ENCODE measurements around the gene ZNF608.

GRCh38 chr5:124728331-124728967, 18.0 kb downstream of the ZNF608 start:
- TF ChIP-seq, protein P1, sequence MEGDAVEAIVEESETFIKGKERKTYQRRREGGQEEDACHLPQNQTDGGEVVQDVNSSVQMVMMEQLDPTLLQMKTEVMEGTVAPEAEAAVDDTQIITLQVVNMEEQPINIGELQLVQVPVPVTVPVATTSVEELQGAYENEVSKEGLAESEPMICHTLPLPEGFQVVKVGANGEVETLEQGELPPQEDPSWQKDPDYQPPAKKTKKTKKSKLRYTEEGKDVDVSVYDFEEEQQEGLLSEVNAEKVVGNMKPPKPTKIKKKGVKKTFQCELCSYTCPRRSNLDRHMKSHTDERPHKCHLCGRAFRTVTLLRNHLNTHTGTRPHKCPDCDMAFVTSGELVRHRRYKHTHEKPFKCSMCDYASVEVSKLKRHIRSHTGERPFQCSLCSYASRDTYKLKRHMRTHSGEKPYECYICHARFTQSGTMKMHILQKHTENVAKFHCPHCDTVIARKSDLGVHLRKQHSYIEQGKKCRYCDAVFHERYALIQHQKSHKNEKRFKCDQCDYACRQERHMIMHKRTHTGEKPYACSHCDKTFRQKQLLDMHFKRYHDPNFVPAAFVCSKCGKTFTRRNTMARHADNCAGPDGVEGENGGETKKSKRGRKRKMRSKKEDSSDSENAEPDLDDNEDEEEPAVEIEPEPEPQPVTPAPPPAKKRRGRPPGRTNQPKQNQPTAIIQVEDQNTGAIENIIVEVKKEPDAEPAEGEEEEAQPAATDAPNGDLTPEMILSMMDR (IDR thresholded peaks at IDR 0.05), result no peak
- TF ChIP-seq POLR2A (IDR thresholded peaks at IDR 0.05), result no peak

Measured in tibial nerve (tissue), 3 donors.